GM18858 (cell line): ENCODE measurements around the gene HTR3A.
"Not testable (repeated sequence)": the region's sequence is repeated elsewhere in the genome, so short reads cannot be mapped to it uniquely, and the experiment has no call there.

ENCODE experiments used
- ATAC-seq: cut with Tn5 transposase; IDR thresholded peaks from one replicate; pipeline ENCODE4 v1.9.1; 2021; ENCODE audit not compliant: unreplicated experiment

Gene HTR3A

DNA sequence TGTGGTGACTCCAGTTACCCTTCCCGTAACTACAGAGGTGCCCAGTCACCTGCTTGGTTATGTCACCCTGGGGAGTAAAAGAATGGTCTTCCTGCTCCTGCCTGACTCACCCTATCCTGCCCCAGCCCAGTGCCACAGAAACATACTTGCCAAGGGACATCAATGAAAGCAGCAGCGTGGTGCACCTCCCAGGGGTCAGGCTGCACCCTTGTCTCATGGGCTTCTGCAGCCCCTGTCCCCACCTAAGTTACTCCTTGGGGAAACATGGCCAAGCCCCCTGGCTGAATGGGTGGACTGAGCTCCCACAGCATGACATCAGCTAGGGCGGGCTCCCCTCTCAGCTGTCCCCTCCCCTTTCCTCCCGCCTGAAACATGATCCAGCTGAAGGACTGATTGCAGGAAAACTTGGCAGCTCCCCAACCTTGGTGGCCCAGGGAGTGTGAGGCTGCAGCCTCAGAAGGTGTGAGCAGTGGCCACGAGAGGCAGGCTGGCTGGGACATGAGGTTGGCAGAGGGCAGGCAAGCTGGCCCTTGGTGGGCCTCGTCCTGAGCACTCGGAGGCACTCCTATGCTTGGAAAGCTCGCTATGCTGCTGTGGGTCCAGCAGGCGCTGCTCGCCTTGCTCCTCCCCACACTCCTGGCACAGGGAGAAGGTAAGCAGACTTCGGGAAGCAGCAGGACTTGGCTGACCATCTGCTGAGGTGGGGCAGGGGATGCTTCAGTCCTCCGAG lies at the start of gene HTR3A:
TSS of gene HTR3A (plus strand) at position 368 of the 730 bp plus-strand sequence. CDS start at position 586, 218 bp downstream.
- ATAC-seq, result no peak

DNA sequence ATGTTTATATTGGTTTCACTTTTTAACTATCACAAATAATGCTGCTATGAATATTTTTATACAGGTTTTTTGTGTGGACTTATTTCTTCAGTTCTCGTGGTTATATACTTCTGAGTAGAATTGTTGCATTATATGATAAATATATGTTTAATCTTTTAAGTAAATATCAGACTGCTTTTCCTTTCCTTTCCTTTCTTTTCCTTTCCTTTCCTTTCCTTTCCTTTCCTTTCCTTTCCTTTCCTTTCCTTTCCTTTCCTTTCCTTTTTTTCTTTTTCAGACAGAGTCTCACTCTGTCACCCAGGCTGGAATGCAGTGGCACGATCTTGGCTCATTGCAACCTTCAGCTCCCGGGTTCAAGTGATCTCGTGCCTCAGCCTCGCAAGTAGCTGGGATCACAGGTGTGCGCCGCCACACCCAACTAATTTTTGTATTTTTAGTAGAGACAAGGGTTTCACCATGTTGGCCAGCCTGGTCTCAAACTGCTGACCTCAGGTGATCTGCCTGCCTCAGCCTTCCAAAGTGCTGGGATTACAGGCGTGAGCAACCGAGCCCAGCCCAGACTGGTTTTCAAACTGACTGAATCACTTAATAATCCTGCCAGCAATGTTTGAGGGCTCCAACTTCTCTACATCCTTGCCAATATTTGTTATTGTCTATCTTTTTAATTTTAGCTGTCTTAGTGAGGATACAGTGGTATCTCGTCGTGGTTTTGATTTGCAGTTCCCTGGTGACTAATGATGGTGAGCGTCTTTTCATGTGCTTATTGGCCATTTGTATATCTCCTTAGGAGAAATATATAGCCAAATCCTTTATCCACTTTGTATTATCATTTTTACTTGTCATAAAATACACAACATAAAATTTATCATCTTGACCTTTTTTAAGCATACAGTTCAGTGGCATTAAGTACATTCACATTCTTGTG lies 48.4 kb upstream of the HTR3A start:
- no peak for ATAC-seq

- no peak for ATAC-seq
Observed at GRCh38 chr11:113928311-113928710, 46.6 kb upstream of the HTR3A start.

DNA sequence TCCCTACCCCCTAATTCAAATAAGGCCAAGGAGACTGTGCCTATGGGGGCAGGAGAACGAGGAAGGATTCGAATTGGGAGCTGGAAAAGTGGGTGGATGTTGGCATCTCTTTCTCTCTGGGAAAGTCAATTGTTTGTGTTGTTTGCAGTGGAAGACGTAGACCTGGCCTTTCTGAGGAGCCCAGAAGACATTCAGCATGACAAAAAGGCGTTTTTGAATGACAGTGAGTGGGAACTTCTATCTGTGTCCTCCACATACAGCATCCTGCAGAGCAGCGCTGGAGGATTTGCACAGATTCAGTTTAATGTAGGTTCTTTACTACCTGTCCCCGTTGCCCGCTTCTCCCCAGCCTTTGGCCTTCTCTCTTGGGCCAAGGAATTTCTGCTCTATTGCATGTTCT lies 42.1 kb upstream of the HTR3A start:
- ATAC-seq, result no peak

DNA sequence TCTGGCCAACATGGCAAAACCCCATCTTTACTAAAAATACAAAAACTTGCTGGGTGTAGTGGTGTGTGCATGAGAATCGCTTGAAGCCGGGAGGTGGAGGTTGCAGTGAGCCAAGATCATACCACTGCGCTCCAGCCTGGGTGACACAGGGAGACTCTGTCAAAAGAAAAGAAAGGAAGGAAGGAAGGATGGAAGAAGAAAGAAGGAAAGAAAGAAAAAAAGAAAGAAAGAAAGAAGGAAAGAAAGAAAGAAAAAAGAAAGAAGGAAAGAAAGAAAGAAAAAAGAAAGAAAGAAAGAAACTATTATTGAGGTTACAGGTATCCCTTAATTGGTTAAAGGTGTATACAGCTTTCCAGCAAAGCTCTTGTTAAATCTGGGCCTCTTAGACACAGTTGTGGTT lies 40.7 kb upstream of the HTR3A start:
- not testable (repeated sequence) for ATAC-seq

DNA sequence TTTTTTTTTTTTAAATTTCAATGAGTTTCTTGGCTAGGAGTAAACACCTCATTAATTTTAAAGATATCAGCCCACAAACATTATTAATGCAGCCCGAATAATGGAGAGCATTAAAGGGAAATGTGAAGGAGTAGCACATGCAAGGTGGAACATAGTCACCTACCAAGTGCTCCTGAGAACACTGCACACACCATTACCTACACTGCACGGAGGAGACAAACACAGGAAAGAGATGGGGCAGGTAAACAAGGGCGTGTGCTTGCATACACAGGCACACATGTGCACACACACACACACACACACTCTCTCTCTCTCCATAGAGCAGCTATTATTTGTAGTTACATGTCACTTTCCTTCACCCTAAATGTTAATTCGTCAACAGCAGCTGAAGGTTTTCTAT lies 40.1 kb upstream of the HTR3A start:
- no peak for ATAC-seq

GRCh38 chr11:113935858-113936257 lies 39.0 kb upstream of the HTR3A start:
- no peak for ATAC-seq

GRCh38 chr11:113937918-113938317 lies 37.0 kb upstream of the HTR3A start:
- no peak for ATAC-seq

DNA sequence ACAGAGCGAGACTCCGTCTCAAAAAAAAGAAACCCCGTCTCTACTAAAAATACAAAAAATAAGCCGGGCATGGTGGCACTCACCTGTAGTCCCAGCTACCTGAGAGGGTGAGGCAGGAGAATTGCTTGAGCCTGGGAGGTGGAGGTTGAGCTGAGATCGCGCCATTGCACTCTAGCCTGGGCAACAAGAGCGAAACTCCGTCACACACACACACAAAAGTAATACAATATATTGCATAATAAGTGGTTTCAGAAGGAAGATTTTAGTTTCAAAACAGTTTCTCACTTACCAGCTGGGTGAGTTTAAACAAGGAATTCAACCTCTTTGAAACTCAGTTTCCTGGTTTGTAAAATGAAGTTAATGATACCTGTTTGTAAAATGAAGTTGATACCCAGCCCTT lies 32.7 kb upstream of the HTR3A start:
- ATAC-seq, result no peak

DNA sequence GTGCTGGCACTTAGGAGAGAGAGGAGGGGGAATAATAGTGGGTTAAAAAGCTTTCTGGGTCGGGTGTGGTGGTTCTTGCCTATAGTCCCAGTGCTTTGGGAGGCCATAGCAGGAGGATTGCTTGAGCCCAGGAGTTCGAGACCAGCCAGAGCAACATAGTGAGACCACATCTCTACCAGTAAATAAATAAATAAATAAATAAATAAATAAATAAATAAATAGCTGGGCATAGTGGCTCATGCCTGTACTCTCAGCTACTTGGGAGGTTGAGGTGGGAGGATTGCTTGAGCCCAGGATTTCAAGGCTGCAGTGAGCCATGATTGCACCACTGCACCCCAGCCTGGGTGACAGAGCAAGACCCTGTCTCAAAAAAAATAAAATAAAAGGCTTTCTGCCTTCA lies 28.7 kb upstream of the HTR3A start:
- not testable (repeated sequence) for ATAC-seq

GRCh38 chr11:113947994-113948393 lies 26.9 kb upstream of the HTR3A start:
- no peak for ATAC-seq

- ATAC-seq, result no peak
Observed at GRCh38 chr11:113949891-113950290, 25.0 kb upstream of the HTR3A start.

DNA sequence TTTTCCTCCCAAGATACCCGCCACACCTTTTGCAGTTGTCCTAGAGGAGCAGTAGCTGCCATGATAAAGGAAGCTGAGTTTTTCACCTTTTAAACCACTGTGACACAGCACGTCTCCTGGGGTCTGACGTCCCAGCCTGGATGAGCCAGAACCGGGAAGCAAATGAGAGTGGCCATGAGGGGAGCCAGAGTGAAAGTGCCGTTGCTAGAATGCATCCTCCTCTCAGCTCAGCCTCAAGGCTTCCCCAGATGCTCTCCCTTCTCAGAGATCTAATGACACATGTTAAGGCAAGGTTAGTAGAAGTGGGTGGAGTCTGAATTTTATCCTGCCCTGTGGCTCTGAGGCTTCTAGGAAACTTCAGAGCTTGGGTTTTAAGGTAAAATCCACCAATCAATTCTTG lies 23.4 kb upstream of the HTR3A start:
- ATAC-seq, result no peak

GRCh38 chr11:113952070-113952469 lies 22.8 kb upstream of the HTR3A start:
- no peak for ATAC-seq

GRCh38 chr11:113952588-113952987 lies 22.3 kb upstream of the HTR3A start:
- ATAC-seq, result no peak

DNA sequence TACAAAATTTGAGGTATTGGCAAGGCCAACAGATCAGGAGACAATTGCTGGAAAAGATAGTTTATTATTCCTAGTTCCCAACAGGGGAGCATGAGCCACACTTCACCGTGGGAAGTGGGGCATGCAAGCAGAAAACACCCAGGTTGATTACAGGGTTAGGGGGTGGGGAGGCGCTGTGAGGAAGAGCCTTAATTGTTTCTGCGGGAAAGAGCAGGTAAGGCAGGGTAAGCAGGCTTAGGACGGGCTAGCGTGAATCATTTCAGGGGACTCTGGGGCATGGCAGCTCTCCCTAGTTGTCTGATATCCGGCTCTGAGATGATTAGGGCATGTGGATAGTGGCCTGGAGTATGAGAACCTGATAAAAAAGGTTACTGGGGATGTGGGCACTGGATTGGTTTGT lies 20.7 kb upstream of the HTR3A start:
- no peak for ATAC-seq

DNA sequence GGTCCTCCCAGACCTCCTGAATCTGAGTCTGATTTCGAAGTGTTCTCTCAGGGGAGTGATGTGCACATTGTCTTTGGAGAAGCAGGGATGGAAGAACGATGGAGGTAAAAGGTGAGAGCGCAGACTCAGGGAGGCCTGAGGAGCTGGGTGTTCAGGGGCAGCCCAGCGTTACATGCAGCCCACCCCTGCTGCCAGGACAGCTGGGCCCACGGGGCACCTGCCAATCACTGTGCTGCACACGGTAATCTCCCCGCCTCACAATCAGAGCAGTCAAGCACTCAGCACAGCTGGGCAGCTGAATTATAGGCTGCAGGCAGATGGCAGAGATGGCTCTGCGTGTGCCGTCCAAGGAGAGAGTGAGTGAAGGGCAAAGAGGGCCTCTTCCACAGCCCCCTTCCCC lies 17.9 kb upstream of the HTR3A start:
- ATAC-seq, result no peak

DNA sequence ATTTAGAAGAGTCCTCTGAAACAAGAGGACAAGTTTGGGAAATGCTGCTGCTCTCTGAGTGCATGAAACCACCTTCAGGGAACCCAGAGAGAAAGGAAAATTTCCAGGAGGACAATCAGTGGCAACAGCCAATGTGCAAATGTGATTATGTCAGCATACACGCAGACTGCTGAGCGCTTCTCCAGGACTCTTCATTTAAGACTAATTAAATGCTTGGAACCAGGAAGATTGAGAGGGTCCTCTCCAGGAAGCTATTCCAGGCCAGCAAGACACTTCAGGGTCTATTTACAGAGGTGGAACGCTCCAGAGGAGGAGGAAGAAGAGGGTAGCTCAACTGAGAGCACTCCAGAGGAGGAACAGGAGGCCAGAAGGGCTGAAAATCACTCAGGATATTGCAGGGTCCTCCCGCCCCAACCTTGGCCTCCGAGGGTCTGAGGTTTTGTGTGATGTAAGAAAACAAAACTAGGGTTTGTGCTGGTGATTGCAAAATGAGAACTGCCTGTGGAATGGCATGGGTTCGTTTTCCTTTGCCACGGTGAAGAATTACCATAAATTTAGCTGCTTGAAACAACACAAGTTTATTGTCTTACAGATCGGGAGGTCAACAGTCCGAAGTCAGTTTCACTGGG lies 14.1 kb upstream of the HTR3A start:
- ATAC-seq, result no peak

DNA sequence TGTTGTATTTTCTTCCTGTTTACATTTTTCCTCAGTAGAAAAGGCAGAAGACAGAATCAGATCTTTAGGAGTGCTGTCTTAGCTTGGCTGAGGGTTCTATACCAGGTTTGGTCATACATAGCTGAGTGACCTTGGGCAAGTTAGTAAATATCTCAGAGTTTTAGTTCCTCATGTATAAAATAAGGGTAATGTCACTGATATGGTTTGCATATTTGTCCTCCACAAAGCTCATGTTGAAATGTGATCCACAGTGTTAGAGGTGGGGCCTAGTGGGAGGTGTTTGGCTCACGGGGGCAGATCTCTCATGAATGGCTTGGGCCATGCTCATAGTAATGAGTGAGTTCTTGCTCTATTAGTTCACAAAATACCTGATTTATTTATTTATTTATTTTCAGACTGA lies 7.5 kb upstream of the HTR3A start:
- ATAC-seq, result no peak

- no peak for ATAC-seq
Observed at GRCh38 chr11:113971506-113972195, 3.3 kb upstream of the HTR3A start.

DNA sequence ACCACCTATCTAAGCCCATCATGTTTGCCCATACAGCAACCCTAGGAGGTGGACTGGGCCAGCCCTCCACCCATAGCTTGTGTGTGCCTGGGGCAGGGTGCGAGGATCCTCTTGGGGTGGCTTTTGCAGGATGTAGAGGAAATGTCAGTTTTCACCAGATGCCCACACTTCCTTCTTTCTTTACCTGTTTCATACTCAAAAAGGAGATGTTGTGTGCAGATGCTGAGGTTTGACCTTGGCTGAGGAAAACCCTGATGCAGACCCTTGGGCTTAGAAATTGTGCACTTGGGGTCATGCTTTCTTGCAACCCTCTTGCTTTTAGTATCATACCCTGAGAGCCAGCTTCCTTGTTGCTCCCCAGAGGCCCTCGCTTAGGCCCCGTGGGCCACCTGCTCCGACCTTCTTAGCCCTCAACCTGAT lies 2.2 kb downstream of the HTR3A start:
- no peak for ATAC-seq
